H9 (cell line): ENCODE results near the gene RB1. TPM values are rescaled to one million over a fixed set of nuclear protein-coding genes. Genes with fewer than 3 reads are reported as not detected.
A peak's percentile ranks its signal among the peaks of the same experiment; 100 is the strongest.

Experiments
- DNase-seq: peaks from one replicate; pipeline ENCODE4 v3.0.0-alpha.2; 2017
- H2AFZ ChIP-seq: one replicate; pipeline ENCODE4 v1.6.1; 2013; ENCODE audit warnings: mild to moderate bottlenecking, low read length, control low read depth, moderate library complexity
- H2AK5ac ChIP-seq: 2 replicates; pipeline ENCODE4 v1.6.1; 2013; ENCODE audit warnings: low read length, control low read depth, mixed read lengths; ENCODE audit not compliant: insufficient read length
- H2BK120ac ChIP-seq: one replicate; pipeline ENCODE4 v1.6.1; 2013; ENCODE audit warnings: low read depth, mild to moderate bottlenecking, low read length, control low read depth, inconsistent platforms; ENCODE audit not compliant: poor library complexity, severe bottlenecking
- H2BK12ac ChIP-seq: 2 replicates; pipeline ENCODE4 v1.6.1; 2013; ENCODE audit warnings: low read length, control low read depth, mixed read lengths, low read depth; ENCODE audit not compliant: insufficient read length
- H2BK15ac ChIP-seq: 2 replicates; pipeline ENCODE4 v1.6.1; 2013; ENCODE audit warnings: low read depth, low read length, control low read depth
- H2BK20ac ChIP-seq: one replicate; pipeline ENCODE4 v1.6.1; 2013; ENCODE audit warnings: low read depth, mild to moderate bottlenecking, low read length, control low read depth, inconsistent platforms; ENCODE audit not compliant: poor library complexity, severe bottlenecking
- H2BK5ac ChIP-seq: 2 replicates; pipeline ENCODE4 v1.6.1; 2013; ENCODE audit warnings: low read length, control low read depth, mixed read lengths; ENCODE audit not compliant: insufficient read length
- H3K14ac ChIP-seq: 2 replicates; pipeline ENCODE4 v1.6.1; 2013; ENCODE audit warnings: low read length, control low read depth; ENCODE audit not compliant: insufficient read depth
- H3K18ac ChIP-seq: 2 replicates; pipeline ENCODE4 v1.6.1; 2013; ENCODE audit warnings: low read depth, mild to moderate bottlenecking, mixed read lengths, low read length, control low read depth; ENCODE audit not compliant: insufficient read length
- H3K23ac ChIP-seq: 2 replicates; pipeline ENCODE4 v1.6.1; 2013; ENCODE audit warnings: low read length, control low read depth, mixed read lengths, low read depth; ENCODE audit not compliant: insufficient read length
- H3K23me2 ChIP-seq: 2 replicates; pipeline ENCODE4 v1.6.1; 2013; ENCODE audit warnings: low read depth, mild to moderate bottlenecking, mixed read lengths, low read length, control low read depth; ENCODE audit not compliant: insufficient read length, poor library complexity, severe bottlenecking
- H3K27ac ChIP-seq: 2 replicates; pipeline ENCODE4 v1.5.1; 2013; ENCODE audit warnings: low read length, control low read depth, mixed read lengths, low read depth; ENCODE audit not compliant: insufficient read length
- H3K27me3 ChIP-seq: 2 replicates; pipeline ENCODE4 v1.6.1; 2013; ENCODE audit warnings: low read length, control low read depth, inconsistent platforms; ENCODE audit not compliant: insufficient read depth
- H3K4ac ChIP-seq: 2 replicates; pipeline ENCODE4 v1.6.1; 2013; ENCODE audit warnings: low read depth, mild to moderate bottlenecking, control low read depth, inconsistent platforms, low read length, moderate library complexity
- H3K4me1 ChIP-seq: 2 replicates; pipeline ENCODE4 v1.6.1; 2013; ENCODE audit warnings: low read length, control low read depth, inconsistent platforms; ENCODE audit not compliant: insufficient read depth
- H3K4me2 ChIP-seq: 2 replicates; pipeline ENCODE4 v1.6.1; 2013; ENCODE audit warnings: low read length, control low read depth, mixed read lengths; ENCODE audit not compliant: insufficient read length, insufficient read depth
- H3K56ac ChIP-seq: 2 replicates; pipeline ENCODE4 v1.6.1; 2013; ENCODE audit warnings: low read depth, mild to moderate bottlenecking, mixed read lengths, low read length, control low read depth; ENCODE audit not compliant: insufficient read length
- H3K79me1 ChIP-seq: 2 replicates; pipeline ENCODE4 v1.6.1; 2013; ENCODE audit warnings: low read depth, mild to moderate bottlenecking, moderate library complexity, low read length, control low read depth, inconsistent platforms; ENCODE audit not compliant: insufficient read depth, poor library complexity, severe bottlenecking
- H3K79me2 ChIP-seq: 2 replicates; pipeline ENCODE4 v1.6.1; 2013; ENCODE audit warnings: low read length, control low read depth, inconsistent platforms; ENCODE audit not compliant: insufficient read depth
- H3K9ac ChIP-seq: 2 replicates; pipeline ENCODE4 v1.6.1; 2013; ENCODE audit warnings: low read length, control low read depth, mixed read lengths; ENCODE audit not compliant: insufficient read length; ENCODE audit errors: extremely low read depth
- H3K9me3 ChIP-seq: one replicate; pipeline ENCODE4 v1.6.1; 2013; ENCODE audit warnings: low read depth, low read length, inconsistent platforms; ENCODE audit not compliant: control insufficient read depth
- H3T11ph ChIP-seq: one replicate; pipeline ENCODE4 v1.6.1; 2013; ENCODE audit warnings: mild to moderate bottlenecking, low read length, control low read depth, inconsistent platforms
- H4K20me1 ChIP-seq: one replicate; pipeline ENCODE4 v1.6.1; 2013; ENCODE audit not compliant: control insufficient read depth, insufficient read length, insufficient read depth
- H4K5ac ChIP-seq: 2 replicates; pipeline ENCODE4 v1.6.1; 2013; ENCODE audit warnings: low read depth, mild to moderate bottlenecking, mixed read lengths, low read length, control low read depth; ENCODE audit not compliant: insufficient read length
- H4K8ac ChIP-seq: replicated peaks from 2 replicates; pipeline ENCODE4 v1.6.1; 2013; ENCODE audit warnings: low read length, control low read depth, mixed read lengths, low read depth; ENCODE audit not compliant: insufficient read length
- H4K91ac ChIP-seq: 2 replicates; pipeline ENCODE4 v1.6.1; 2013; ENCODE audit warnings: low read depth, mild to moderate bottlenecking, moderate library complexity, mixed read lengths, low read length, control low read depth; ENCODE audit not compliant: insufficient read length
- H3K27ac Mint-ChIP-seq, 3 experiments: 2 replicates in 2 of 3; 3 replicates in 1 of 3; pipeline ENCODE4 v1.8.0; 2020 to 2021; ENCODE audit warnings: mixed read lengths in 3 of 3, mild to moderate bottlenecking in 1 of 3, moderate library complexity in 1 of 3
- H3K27me3 Mint-ChIP-seq: 2 replicates; pipeline ENCODE4 v1.8.0; 2021; ENCODE audit warnings: low read depth, mild to moderate bottlenecking, moderate library complexity, mixed read lengths
- H3K36me3 Mint-ChIP-seq, 3 experiments: 2 replicates in 2 of 3; 3 replicates in 1 of 3; pipeline ENCODE4 v1.8.0; 2020 to 2021; ENCODE audit warnings: low read depth in 3 of 3, mixed read lengths in 3 of 3; ENCODE audit not compliant: insufficient read depth in 1 of 3
- H3K4me1 Mint-ChIP-seq, 2 experiments: 2 replicates each; pipeline ENCODE4 v1.8.0; 2020; ENCODE audit warnings: mixed read lengths in 2 of 2
- H3K4me3 Mint-ChIP-seq, 2 experiments: 2 replicates in 1 of 2; 3 replicates in 1 of 2; pipeline ENCODE4 v1.8.0; 2020 to 2021; ENCODE audit warnings: mild to moderate bottlenecking in 2 of 2, mixed read lengths in 2 of 2, moderate library complexity in 1 of 2
- H3K9me3 Mint-ChIP-seq, 2 experiments: 2 replicates in 1 of 2; 3 replicates in 1 of 2; pipeline ENCODE4 v1.8.0; 2020; ENCODE audit warnings: mild to moderate bottlenecking in 2 of 2, mixed read lengths in 2 of 2, moderate library complexity in 1 of 2
- WGBS: extraction: QIAGEN DNeasy Blood & Tissue Kit; methylation state at CpG from one replicate; pipeline ENCODE4 v1.1.7; 2013; ENCODE audit warnings: missing lambda C conversion rate, low lambda C conversion rate, mixed read lengths; ENCODE audit not compliant: insufficient read length; ENCODE audit errors: extremely low coverage; 5-methylcytosine and 5-hydroxymethylcytosine counted together
- total RNA-seq: library from RNA; stranded (reverse); gene quantifications from 2 replicates; pipeline ENCODE4 v1.2.1, GENCODE V29; 2021
- TF ChIP-seq, protein P1 (sequence below): fragments of 200-600 bp; sonication (generic); conservative IDR thresholded peaks from 3 replicates; pipeline ENCODE4 v1.8.0; 2021; ENCODE audit warnings: antibody characterized with exemption, mild to moderate bottlenecking

The RB1 gene
- total RNA-seq, 1 experiment from 2014 or later: 20.5 TPM

DNA sequence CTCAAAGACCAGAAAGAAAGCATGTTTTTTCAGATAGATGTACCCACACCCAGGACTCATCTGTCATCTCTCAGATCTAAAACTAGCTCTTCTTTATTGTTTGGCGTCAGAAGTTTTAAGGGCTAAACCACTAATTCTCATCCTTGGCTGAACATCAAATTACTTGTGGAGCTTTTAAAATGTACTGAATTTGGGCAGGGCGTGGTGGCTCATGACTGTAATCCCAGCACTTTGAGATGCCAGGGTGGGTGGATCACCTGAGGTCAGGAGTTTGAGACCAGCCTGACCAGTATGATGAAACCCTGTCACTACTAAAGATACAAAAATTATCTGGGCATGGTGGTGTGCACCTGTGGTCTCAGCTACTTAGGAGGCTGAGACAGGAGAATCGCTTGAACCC lies 181.9 kb downstream of the RB1 start:
- Histone ChIP-seq H3K9me3 (no peaks in the 10 kb centered on the region), H3K9ac (no peak overlapping the region), H4K5ac (no peak overlapping the region), H3K27me3 (no peaks in the 10 kb centered on the region), H4K8ac (no peak overlapping the region), H3K4me2 (no peak overlapping the region), H2BK12ac (no peak overlapping the region), H3K23me2 (no peaks in the 10 kb centered on the region), H3K18ac (no peak overlapping the region), H3K4me1 (no peaks in the 10 kb centered on the region), H2AFZ (no peak overlapping the region), H2AK5ac (no peak overlapping the region), H3K27ac (no peak overlapping the region), H3K14ac (no peak overlapping the region), H3K79me2 (no peaks in the 10 kb centered on the region), H3K56ac (no peak overlapping the region), H2BK20ac (no peak overlapping the region), H2BK15ac (no peak overlapping the region), H3K23ac (no peak overlapping the region), H3K4ac (no peak overlapping the region), H2BK120ac (no peak overlapping the region), H4K20me1 (no peaks in the 10 kb centered on the region), H3T11ph (no peak overlapping the region), H4K91ac (no peak overlapping the region), H2BK5ac (no peak overlapping the region), H3K79me1 (no peaks in the 10 kb centered on the region)
- H3K4me3 Mint-ChIP-seq: no peak overlapping the region
- WGBS: no CpG with 5 or more reads among the region's 3 CpGs
- peaks cover 2 to 4% of the 10 kb centered on the region in 2 experiments; a peak in 2 of 4 replicates for H3K4me1 Mint-ChIP-seq
- H3K9me3 Mint-ChIP-seq: peaks cover 2 to 7% of the 10 kb centered on the region in 2 experiments; a peak in 4 of 5 replicates
- TF ChIP-seq, protein P1, sequence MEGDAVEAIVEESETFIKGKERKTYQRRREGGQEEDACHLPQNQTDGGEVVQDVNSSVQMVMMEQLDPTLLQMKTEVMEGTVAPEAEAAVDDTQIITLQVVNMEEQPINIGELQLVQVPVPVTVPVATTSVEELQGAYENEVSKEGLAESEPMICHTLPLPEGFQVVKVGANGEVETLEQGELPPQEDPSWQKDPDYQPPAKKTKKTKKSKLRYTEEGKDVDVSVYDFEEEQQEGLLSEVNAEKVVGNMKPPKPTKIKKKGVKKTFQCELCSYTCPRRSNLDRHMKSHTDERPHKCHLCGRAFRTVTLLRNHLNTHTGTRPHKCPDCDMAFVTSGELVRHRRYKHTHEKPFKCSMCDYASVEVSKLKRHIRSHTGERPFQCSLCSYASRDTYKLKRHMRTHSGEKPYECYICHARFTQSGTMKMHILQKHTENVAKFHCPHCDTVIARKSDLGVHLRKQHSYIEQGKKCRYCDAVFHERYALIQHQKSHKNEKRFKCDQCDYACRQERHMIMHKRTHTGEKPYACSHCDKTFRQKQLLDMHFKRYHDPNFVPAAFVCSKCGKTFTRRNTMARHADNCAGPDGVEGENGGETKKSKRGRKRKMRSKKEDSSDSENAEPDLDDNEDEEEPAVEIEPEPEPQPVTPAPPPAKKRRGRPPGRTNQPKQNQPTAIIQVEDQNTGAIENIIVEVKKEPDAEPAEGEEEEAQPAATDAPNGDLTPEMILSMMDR: no peak
- DNase-seq: no peak
- peaks cover 15 to 30% (median 18%) of the 10 kb centered on the region in 3 experiments; a peak in 6 of 7 replicates for H3K36me3 Mint-ChIP-seq
- H3K27ac Mint-ChIP-seq: peak overlapping the region in 1 of 3 experiments; percentile 77; a peak in 2 of 7 replicates
- no peaks in the 10 kb centered on the region for H3K27me3 Mint-ChIP-seq
